GM23338 (cell line): ENCODE measurements around the gene NT5C1A. TPM values are rescaled to one million over a fixed set of nuclear protein-coding genes. Genes with fewer than 3 reads are reported as not detected.

Experiments used
- ATAC-seq: fragments of 200-7000 bp; cut with Tn5 transposase; 3 replicates; pipeline ENCODE4 v1.9.1; 2020
- DNase-seq: peaks from one replicate; pipeline ENCODE4 v3.0.0-alpha.2; 2015; ENCODE audit warnings: low spot score
- H2AFZ ChIP-seq: fragments of 200-600 bp; sonication (generic); 2 replicates; pipeline ENCODE4 v1.8.0; 2016; ENCODE audit warnings: antibody characterized with exemption, mild to moderate bottlenecking, moderate library complexity
- H3F3A ChIP-seq: fragments of 200-600 bp; sonication (generic); replicated peaks from 2 replicates; pipeline ENCODE4 v1.8.0; 2017; ENCODE audit warnings: antibody characterized with exemption, mixed run types, low read depth
- H3K27ac ChIP-seq: fragments of 200-600 bp; sonication (generic); 2 replicates; pipeline ENCODE4 v1.6.1; 2016; ENCODE audit warnings: low read depth
- H3K27me3 ChIP-seq: fragments of 200-600 bp; sonication (generic); 2 replicates; pipeline ENCODE4 v1.8.0; 2016; ENCODE audit warnings: mild to moderate bottlenecking, mixed run types, moderate library complexity; ENCODE audit not compliant: insufficient read depth
- H3K36me3 ChIP-seq: fragments of 200-600 bp; sonication (generic); 2 replicates; pipeline ENCODE4 v1.8.0; 2016; ENCODE audit warnings: mild to moderate bottlenecking; ENCODE audit not compliant: insufficient read depth
- H3K4me1 ChIP-seq: fragments of 200-600 bp; sonication (generic); 2 replicates; pipeline ENCODE4 v1.8.0; 2016; ENCODE audit warnings: mild to moderate bottlenecking, moderate library complexity; ENCODE audit not compliant: insufficient read depth
- H3K4me2 ChIP-seq: fragments of 200-600 bp; sonication (generic); 2 replicates; pipeline ENCODE4 v1.7.1; 2017; ENCODE audit warnings: mixed run types
- H3K4me3 ChIP-seq: fragments of 200-600 bp; sonication (generic); 2 replicates; pipeline ENCODE4 v1.6.1; 2016; ENCODE audit warnings: mixed run types
- H3K79me2 ChIP-seq: fragments of 200-600 bp; sonication (generic); replicated peaks from 2 replicates; pipeline ENCODE4 v1.8.0; 2017; ENCODE audit warnings: mild to moderate bottlenecking; ENCODE audit not compliant: insufficient read depth
- H3K9me2 ChIP-seq: fragments of 200-600 bp; sonication (generic); 2 replicates; pipeline ENCODE4 v1.8.0; 2017; ENCODE audit not compliant: insufficient read depth
- H4K20me1 ChIP-seq: fragments of 200-600 bp; sonication (generic); replicated peaks from 2 replicates; pipeline ENCODE4 v1.8.0; 2017; ENCODE audit warnings: mild to moderate bottlenecking; ENCODE audit not compliant: insufficient read depth
- H3K27ac Mint-ChIP-seq: 2 replicates; pipeline ENCODE4 v1.8.0; 2020; ENCODE audit warnings: inconsistent platforms, mild to moderate bottlenecking, moderate library complexity, mixed read lengths
- H3K27me3 Mint-ChIP-seq: 3 replicates; pipeline ENCODE4 v1.8.0; 2022; ENCODE audit warnings: low read depth, mild to moderate bottlenecking, moderate library complexity, mixed read lengths, inconsistent platforms; ENCODE audit not compliant: insufficient read depth, poor library complexity
- H3K36me3 Mint-ChIP-seq: 3 replicates; pipeline ENCODE4 v1.8.0; 2021; ENCODE audit warnings: low read depth, mild to moderate bottlenecking, inconsistent platforms, moderate library complexity, mixed read lengths
- H3K4me1 Mint-ChIP-seq: 3 replicates; pipeline ENCODE4 v1.8.0; 2020; ENCODE audit warnings: mild to moderate bottlenecking, inconsistent platforms, mixed read lengths
- H3K4me3 Mint-ChIP-seq: 3 replicates; pipeline ENCODE4 v1.8.0; 2021; ENCODE audit warnings: moderate library complexity, mild to moderate bottlenecking, inconsistent platforms, mixed read lengths
- H3K9me3 Mint-ChIP-seq: 3 replicates; pipeline ENCODE4 v1.8.0; 2020; ENCODE audit warnings: moderate library complexity, mild to moderate bottlenecking, inconsistent platforms, mixed read lengths
- CREB1 ChIP-seq: fragments of 250-450 bp; sonication (Bioruptor Pico); IDR thresholded peaks from 2 replicates; pipeline ENCODE4 v1.5.0; 2020; ENCODE audit warnings: low read depth, mild to moderate bottlenecking, moderate library complexity
- EZH2 ChIP-seq: fragments of 200-600 bp; sonication (generic); IDR thresholded peaks from one replicate; pipeline ENCODE4 v1.8.0; 2017; ENCODE audit warnings: antibody characterized with exemption, mild to moderate bottlenecking, low read depth; ENCODE audit not compliant: unreplicated experiment
- EZH2phosphoT487 ChIP-seq: fragments of 200-600 bp; sonication (generic); IDR thresholded peaks from one replicate; pipeline ENCODE4 v1.8.1; 2018; ENCODE audit warnings: antibody characterized with exemption; ENCODE audit not compliant: unreplicated experiment
- JUNB ChIP-seq: IDR thresholded peaks from one replicate; pipeline ENCODE4 v1.6.1; 2016; ENCODE audit warnings: antibody characterized with exemption; ENCODE audit not compliant: unreplicated experiment
- NANOG ChIP-seq: IDR thresholded peaks from 2 replicates; pipeline ENCODE4 v1.6.1; 2016; ENCODE audit warnings: antibody characterized with exemption, borderline replicate concordance
- POLR2AphosphoS5 ChIP-seq: IDR thresholded peaks from 2 replicates; pipeline ENCODE4 v1.6.1; 2016; ENCODE audit warnings: antibody characterized with exemption, low read depth
- ZNF331 ChIP-seq: fragments of 250-450 bp; sonication (Bioruptor Pico); IDR thresholded peaks from 2 replicates; pipeline ENCODE4 v1.5.0; 2020; ENCODE audit warnings: low read depth, mild to moderate bottlenecking, moderate library complexity
- polyA plus RNA-seq: library from polyadenylated mRNA; unstranded; fragments of >200 nt; fragmentation: Nextera tagmentation; extraction: Ambion mirVana; gene quantifications from 2 replicates; pipeline ENCODE4 v1.2.1, GENCODE V29; 2016
- total RNA-seq: library from RNA; depleted of rRNA; stranded (reverse); fragments of >200 nt; shearing (Covaris generic); gene quantifications from 2 replicates; pipeline ENCODE4 v1.2.3, GENCODE V29; 2014
- TF ChIP-seq, protein P1 (sequence below), 2 experiments: fragments of 200-600 bp in 1 of 2; sonication (generic) in 1 of 2; conservative IDR thresholded peaks; 2 replicates each; pipeline versions ENCODE4 v1.5.1 to v1.6.1; 2016 to 2017; ENCODE audit warnings: antibody characterized with exemption in 2 of 2, low read depth in 2 of 2, mild to moderate bottlenecking in 2 of 2, moderate library complexity in 1 of 2
- TF ChIP-seq, protein P2 (sequence below): fragments of 250-450 bp; sonication (Bioruptor Pico); IDR thresholded peaks from 2 replicates; pipeline ENCODE4 v1.5.0; 2020; ENCODE audit warnings: mild to moderate bottlenecking, moderate library complexity
- TF ChIP-seq, protein P3 (sequence below): IDR thresholded peaks from one replicate; pipeline ENCODE4 v1.6.1; 2018; ENCODE audit warnings: antibody characterized with exemption; ENCODE audit not compliant: unreplicated experiment
- TF ChIP-seq, protein P4 (sequence below): IDR thresholded peaks from 2 replicates; pipeline ENCODE4 v1.6.1; 2016; ENCODE audit warnings: antibody characterized with exemption

Gene NT5C1A
- total and polyA plus RNA-seq, 2 experiments from 2014 or later: not detected

DNA sequence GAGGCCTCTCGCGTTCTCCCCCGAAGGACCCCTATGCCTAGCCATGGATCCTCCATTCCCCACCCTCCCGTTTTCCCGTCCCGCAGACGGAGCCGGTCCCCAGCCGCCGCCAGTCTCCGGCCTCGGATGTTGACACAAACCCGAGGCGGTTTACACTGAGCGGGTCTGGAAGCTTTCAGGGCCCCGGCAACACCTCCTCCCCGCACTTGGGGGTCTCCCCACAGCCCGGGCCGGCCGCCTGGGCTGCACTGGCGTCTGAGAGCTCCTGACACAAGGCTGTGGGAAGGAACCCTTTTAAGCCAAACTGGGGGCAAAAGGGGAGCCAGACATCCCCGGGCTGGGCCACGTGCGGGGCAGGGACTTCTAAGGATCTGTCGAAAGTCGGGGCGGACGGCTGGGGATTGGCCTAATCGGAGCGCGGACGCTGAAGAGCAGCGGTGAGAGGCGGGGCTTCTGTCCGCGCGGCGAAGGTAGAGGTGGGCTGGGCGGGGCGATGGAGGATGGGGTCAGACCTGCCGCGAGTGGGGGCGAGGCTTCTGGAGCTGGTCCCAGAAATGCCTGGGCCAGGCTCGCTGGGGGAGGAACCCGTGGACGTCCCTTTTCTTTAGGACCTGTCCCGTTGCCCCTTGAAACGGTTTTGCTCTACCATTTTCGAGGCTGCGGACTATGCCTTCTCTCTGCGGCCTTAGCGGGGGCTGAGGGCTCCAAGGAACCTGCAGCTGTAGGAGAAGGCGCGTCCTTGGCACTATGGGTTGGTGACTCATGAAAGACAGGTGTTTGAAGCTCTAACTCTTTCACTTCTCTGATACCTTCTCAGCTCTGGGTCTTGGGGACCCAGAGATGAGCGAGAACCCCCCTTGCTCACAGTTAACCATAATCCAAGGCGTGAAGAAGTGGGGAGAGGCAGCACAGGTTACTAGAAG is 20.5 kb upstream of the NT5C1A start:
- H3K36me3 Mint-ChIP-seq: no peaks in the 10 kb centered on the region
- H3K27me3 ChIP-seq: peaks cover 99% of the 10 kb centered on the region
- ATAC-seq (peak; percentile 64), DNase-seq (peak; percentile 90)
- peaks cover 96% of the 10 kb centered on the region for H3K27me3 Mint-ChIP-seq
- H3K36me3 ChIP-seq: no peaks in the 10 kb centered on the region
- H3K4me1 Mint-ChIP-seq: peaks cover 17% of the 10 kb centered on the region
- no peaks in the 10 kb centered on the region for H3K79me2 ChIP-seq
- no peak overlapping the region for H3K27ac ChIP-seq
- H4K20me1 ChIP-seq: 0 out of 2 replicates have a peak, but pooled peaks cover 13% of the 10 kb centered on the region
- no peaks in the 10 kb centered on the region; the same call in 1 of the 2 replicates for H3K4me1 ChIP-seq
- H3K4me3 Mint-ChIP-seq: peak overlapping the region; percentile 55
- no peaks in the 10 kb centered on the region for H3F3A ChIP-seq
- no peaks in the 10 kb centered on the region for H3K9me2 ChIP-seq
- no peak overlapping the region for H3K27ac Mint-ChIP-seq
- peak overlapping the region; percentile 87 for H3K4me2 ChIP-seq
- H3K4me3 ChIP-seq: peak overlapping the region; percentile 59
- H3K9me3 Mint-ChIP-seq: no peaks in the 10 kb centered on the region
- no peak for TF ChIP-seq CREB1 (CRISPR knock-in tag)
- TF ChIP-seq EZH2: peak; percentile 94
- TF ChIP-seq ZNF331 (CRISPR knock-in tag): no peak
- TF ChIP-seq, protein P1, sequence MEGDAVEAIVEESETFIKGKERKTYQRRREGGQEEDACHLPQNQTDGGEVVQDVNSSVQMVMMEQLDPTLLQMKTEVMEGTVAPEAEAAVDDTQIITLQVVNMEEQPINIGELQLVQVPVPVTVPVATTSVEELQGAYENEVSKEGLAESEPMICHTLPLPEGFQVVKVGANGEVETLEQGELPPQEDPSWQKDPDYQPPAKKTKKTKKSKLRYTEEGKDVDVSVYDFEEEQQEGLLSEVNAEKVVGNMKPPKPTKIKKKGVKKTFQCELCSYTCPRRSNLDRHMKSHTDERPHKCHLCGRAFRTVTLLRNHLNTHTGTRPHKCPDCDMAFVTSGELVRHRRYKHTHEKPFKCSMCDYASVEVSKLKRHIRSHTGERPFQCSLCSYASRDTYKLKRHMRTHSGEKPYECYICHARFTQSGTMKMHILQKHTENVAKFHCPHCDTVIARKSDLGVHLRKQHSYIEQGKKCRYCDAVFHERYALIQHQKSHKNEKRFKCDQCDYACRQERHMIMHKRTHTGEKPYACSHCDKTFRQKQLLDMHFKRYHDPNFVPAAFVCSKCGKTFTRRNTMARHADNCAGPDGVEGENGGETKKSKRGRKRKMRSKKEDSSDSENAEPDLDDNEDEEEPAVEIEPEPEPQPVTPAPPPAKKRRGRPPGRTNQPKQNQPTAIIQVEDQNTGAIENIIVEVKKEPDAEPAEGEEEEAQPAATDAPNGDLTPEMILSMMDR (conservative IDR thresholded peaks at IDR 0.05; ENCODE audit: low read depth in 2 of 2): no peak
- TF ChIP-seq, protein P2, sequence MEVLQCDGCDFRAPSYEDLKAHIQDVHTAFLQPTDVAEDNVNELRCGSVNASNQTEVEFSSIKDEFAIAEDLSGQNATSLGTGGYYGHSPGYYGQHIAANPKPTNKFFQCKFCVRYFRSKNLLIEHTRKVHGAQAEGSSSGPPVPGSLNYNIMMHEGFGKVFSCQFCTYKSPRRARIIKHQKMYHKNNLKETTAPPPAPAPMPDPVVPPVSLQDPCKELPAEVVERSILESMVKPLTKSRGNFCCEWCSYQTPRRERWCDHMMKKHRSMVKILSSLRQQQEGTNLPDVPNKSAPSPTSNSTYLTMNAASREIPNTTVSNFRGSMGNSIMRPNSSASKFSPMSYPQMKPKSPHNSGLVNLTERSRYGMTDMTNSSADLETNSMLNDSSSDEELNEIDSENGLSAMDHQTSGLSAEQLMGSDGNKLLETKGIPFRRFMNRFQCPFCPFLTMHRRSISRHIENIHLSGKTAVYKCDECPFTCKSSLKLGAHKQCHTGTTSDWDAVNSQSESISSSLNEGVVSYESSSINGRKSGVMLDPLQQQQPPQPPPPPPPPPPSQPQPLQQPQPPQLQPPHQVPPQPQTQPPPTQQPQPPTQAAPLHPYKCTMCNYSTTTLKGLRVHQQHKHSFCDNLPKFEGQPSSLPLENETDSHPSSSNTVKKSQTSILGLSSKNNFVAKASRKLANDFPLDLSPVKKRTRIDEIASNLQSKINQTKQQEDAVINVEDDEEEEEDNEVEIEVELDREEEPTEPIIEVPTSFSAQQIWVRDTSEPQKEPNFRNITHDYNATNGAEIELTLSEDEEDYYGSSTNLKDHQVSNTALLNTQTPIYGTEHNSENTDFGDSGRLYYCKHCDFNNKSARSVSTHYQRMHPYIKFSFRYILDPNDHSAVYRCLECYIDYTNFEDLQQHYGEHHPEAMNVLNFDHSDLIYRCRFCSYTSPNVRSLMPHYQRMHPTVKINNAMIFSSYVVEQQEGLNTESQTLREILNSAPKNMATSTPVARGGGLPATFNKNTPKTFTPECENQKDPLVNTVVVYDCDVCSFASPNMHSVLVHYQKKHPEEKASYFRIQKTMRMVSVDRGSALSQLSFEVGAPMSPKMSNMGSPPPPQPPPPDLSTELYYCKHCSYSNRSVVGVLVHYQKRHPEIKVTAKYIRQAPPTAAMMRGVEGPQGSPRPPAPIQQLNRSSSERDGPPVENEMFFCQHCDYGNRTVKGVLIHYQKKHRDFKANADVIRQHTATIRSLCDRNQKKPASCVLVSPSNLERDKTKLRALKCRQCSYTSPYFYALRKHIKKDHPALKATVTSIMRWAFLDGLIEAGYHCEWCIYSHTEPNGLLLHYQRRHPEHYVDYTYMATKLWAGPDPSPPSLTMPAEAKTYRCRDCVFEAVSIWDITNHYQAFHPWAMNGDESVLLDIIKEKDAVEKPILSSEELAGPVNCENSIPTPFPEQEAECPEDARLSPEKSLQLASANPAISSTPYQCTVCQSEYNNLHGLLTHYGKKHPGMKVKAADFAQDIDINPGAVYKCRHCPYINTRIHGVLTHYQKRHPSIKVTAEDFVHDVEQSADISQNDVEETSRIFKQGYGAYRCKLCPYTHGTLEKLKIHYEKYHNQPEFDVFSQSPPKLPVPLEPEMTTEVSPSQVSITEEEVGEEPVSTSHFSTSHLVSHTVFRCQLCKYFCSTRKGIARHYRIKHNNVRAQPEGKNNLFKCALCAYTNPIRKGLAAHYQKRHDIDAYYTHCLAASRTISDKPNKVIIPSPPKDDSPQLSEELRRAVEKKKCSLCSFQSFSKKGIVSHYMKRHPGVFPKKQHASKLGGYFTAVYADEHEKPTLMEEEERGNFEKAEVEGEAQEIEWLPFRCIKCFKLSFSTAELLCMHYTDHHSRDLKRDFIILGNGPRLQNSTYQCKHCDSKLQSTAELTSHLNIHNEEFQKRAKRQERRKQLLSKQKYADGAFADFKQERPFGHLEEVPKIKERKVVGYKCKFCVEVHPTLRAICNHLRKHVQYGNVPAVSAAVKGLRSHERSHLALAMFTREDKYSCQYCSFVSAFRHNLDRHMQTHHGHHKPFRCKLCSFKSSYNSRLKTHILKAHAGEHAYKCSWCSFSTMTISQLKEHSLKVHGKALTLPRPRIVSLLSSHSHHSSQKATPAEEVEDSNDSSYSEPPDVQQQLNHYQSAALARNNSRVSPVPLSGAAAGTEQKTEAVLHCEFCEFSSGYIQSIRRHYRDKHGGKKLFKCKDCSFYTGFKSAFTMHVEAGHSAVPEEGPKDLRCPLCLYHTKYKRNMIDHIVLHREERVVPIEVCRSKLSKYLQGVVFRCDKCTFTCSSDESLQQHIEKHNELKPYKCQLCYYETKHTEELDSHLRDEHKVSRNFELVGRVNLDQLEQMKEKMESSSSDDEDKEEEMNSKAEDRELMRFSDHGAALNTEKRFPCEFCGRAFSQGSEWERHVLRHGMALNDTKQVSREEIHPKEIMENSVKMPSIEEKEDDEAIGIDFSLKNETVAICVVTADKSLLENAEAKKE (CRISPR knock-in tag): no peak
- TF ChIP-seq, protein P3, sequence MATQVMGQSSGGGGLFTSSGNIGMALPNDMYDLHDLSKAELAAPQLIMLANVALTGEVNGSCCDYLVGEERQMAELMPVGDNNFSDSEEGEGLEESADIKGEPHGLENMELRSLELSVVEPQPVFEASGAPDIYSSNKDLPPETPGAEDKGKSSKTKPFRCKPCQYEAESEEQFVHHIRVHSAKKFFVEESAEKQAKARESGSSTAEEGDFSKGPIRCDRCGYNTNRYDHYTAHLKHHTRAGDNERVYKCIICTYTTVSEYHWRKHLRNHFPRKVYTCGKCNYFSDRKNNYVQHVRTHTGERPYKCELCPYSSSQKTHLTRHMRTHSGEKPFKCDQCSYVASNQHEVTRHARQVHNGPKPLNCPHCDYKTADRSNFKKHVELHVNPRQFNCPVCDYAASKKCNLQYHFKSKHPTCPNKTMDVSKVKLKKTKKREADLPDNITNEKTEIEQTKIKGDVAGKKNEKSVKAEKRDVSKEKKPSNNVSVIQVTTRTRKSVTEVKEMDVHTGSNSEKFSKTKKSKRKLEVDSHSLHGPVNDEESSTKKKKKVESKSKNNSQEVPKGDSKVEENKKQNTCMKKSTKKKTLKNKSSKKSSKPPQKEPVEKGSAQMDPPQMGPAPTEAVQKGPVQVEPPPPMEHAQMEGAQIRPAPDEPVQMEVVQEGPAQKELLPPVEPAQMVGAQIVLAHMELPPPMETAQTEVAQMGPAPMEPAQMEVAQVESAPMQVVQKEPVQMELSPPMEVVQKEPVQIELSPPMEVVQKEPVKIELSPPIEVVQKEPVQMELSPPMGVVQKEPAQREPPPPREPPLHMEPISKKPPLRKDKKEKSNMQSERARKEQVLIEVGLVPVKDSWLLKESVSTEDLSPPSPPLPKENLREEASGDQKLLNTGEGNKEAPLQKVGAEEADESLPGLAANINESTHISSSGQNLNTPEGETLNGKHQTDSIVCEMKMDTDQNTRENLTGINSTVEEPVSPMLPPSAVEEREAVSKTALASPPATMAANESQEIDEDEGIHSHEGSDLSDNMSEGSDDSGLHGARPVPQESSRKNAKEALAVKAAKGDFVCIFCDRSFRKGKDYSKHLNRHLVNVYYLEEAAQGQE: no peak
- no peak for TF ChIP-seq JUNB
- TF ChIP-seq, protein P4, sequence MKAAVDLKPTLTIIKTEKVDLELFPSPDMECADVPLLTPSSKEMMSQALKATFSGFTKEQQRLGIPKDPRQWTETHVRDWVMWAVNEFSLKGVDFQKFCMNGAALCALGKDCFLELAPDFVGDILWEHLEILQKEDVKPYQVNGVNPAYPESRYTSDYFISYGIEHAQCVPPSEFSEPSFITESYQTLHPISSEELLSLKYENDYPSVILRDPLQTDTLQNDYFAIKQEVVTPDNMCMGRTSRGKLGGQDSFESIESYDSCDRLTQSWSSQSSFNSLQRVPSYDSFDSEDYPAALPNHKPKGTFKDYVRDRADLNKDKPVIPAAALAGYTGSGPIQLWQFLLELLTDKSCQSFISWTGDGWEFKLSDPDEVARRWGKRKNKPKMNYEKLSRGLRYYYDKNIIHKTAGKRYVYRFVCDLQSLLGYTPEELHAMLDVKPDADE: no peak
- TF ChIP-seq POLR2AphosphoS5: no peak
- TF ChIP-seq EZH2phosphoT487: peak; percentile 17
- no peak for TF ChIP-seq NANOG
- peak overlapping the region; percentile 66 for H2AFZ ChIP-seq
